ENCODE results near the gene PEA15.

GRCh38 chr1:160207118-160207650 lies 2.0 kb downstream of the PEA15 start:
- no peak for TF ChIP-seq POLR2A (IDR thresholded peaks at IDR 0.05)
- TF ChIP-seq, protein P1, sequence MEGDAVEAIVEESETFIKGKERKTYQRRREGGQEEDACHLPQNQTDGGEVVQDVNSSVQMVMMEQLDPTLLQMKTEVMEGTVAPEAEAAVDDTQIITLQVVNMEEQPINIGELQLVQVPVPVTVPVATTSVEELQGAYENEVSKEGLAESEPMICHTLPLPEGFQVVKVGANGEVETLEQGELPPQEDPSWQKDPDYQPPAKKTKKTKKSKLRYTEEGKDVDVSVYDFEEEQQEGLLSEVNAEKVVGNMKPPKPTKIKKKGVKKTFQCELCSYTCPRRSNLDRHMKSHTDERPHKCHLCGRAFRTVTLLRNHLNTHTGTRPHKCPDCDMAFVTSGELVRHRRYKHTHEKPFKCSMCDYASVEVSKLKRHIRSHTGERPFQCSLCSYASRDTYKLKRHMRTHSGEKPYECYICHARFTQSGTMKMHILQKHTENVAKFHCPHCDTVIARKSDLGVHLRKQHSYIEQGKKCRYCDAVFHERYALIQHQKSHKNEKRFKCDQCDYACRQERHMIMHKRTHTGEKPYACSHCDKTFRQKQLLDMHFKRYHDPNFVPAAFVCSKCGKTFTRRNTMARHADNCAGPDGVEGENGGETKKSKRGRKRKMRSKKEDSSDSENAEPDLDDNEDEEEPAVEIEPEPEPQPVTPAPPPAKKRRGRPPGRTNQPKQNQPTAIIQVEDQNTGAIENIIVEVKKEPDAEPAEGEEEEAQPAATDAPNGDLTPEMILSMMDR (IDR thresholded peaks at IDR 0.05) = no peak

Measured in breast epithelium (tissue), 3 donors.